Measurements from ENCODE around the gene KIF17.
A peak's percentile ranks its signal among the peaks of the same experiment; 100 is the strongest.

Gene KIF17

DNA sequence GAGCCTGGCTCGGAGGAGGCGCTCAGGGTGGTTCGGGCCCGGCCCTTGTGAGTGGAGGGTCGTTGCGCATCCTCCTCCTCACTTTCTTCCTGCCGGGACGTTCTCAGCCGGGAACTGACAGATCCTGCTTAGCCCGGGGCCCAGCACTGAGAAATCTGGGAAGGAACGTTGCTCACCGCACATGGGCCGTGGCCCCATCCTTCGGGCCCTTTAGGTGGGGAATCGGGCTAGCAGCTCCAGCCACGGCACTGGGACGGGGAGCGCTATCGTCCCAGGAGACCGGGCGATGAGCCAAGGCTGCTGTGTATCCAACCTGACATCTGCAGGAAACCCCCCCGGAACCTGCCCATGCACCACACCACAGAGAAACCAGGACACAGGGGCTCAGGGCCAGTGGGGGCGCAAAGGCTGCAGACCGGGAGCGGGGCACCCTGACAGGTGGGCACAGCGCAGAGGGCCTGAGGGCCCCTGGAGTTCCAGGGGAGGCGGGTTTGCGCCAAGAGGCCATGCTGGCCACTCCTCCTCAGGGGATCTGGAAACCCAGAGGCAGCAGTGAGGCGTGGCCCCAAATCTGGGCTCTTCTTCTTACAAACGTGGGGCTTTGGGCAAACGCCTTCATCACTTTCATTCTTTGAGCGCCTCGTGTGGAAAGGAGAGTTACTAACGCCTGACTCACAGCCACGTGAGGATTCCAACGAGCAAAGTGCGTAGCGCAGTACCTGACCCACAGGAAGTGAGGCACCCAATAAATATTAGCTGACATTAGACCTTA is 15.0 kb upstream of the KIF17 start, which contains the start of gene SH2D5:
Gene SH2D5, minus strand, starts transcription at position 116 of the 772 bp plus-strand sequence. CDS start 4,659 bp downstream, outside the sequence.
- Histone ChIP-seq H3K9ac (ENCODE audit: low read depth, low read length) (peak within 1 kb of the TSS; percentile 86), H3K4me3 (ENCODE audit: low read length) (peak within 1 kb of the TSS; percentile 75), H3K36me3 (ENCODE audit: insufficient read depth, low read length) (peaks cover 10% of the 10 kb centered on the region), H3K27me3 (ENCODE audit: control insufficient read depth, insufficient read depth, low read length) (peaks cover 21% of the 10 kb centered on the region), H3K9me3 (replicated peaks; ENCODE audit: low read length) (no peaks in the 10 kb centered on the region), H3K4me2 (ENCODE audit: low read length) (peak within 1 kb of the TSS; percentile 98), H3K4me1 (ENCODE audit: control insufficient read depth, insufficient read depth, low read length) (peaks cover 16% of the 10 kb centered on the region)

DNA sequence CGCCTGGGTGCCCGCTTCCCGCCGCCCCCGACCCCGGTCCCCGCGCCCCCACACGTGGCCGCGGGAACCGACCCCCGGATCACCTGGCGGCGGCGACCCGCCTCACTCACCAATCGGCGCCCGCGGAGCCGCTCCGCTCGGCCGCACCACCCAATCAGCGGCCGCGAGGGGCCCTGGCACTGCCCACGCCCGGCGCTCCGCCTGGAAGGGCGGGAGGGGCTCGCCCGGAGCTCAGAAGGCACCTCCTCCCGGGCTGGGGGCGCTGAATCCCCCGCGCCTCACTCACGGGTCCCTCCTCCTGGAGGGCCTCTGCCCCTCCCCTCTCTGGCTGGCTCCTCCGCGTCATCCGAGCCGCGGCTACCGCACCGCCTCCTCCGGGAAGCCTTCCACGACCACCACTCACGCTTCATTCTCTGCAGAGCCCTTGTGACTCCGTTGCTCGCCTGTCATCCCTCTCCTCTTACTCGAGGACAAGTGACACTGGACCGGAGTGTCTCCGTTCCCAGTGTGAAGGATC is 14.3 kb upstream of the KIF17 start:
- H3K36me3 ChIP-seq (ENCODE audit: insufficient read depth, low read length) = peaks cover 4% of the 10 kb centered on the region
- H3K27me3 ChIP-seq (ENCODE audit: control insufficient read depth, insufficient read depth, low read length) = peaks cover 21% of the 10 kb centered on the region
- H3K4me1 ChIP-seq (ENCODE audit: control insufficient read depth, insufficient read depth, low read length) = peaks cover 16% of the 10 kb centered on the region
- no peaks in the 10 kb centered on the region for H3K9me3 ChIP-seq (replicated peaks; ENCODE audit: low read length)
- H3K4me3 ChIP-seq (ENCODE audit: low read length) = peak overlapping the region; percentile 75
- H3K4me2 ChIP-seq (ENCODE audit: low read length) = peak overlapping the region; percentile 98
- peak overlapping the region; percentile 86 for H3K9ac ChIP-seq (ENCODE audit: low read depth, low read length)

DNA sequence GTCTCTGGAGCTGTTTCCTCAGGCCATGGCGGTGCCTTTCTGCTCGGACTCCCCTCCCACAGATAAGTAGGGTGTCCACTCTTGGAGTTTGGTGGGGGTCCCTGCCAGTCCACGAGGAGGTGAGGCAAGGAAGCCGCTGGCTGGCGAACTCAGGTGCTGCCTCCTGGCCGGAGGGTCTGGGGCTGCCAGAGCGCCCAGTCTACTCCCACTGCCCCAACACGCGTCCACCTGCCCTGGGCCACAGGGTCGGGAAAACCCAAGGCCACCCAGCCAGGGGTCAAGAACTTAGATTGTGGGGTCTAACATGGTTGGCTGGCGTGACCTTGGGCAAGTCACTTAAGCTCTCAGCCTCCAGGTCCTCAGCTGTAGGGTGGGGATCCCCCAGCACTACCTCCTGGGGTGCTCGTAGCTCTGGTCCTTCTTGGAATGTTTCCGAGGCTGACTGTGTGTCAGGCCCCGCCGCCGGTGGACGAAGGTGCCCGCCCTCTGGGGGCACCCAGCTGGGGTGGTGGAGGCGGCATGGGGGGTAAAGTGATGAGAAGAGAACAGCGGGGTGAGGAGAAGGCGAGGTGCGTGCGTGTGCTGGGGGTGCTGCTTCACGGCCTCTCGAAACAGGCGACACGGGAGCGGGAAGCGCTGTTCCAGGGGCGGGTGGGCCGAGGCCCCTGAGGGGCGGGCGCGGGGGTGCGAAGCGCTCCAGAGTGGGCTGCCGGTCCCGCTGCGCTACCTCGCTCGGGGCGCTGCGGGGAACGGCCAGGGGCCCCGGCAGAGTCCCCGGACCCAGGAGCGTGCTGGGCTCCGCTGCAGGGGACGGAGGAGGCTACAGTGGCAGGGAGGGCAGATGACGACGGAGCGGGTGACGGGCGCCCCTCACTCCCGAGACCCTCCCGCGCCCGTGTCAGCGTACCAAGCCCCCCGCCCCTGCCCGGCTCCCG is 13.5 kb upstream of the KIF17 start:
- Histone ChIP-seq H3K27me3 (ENCODE audit: control insufficient read depth, insufficient read depth, low read length) (peaks cover 21% of the 10 kb centered on the region), H3K4me1 (ENCODE audit: control insufficient read depth, insufficient read depth, low read length) (peaks cover 16% of the 10 kb centered on the region), H3K9me3 (replicated peaks; ENCODE audit: low read length) (no peaks in the 10 kb centered on the region), H3K9ac (ENCODE audit: low read depth, low read length) (peak overlapping the region; percentile 86), H3K36me3 (ENCODE audit: insufficient read depth, low read length) (no peaks in the 10 kb centered on the region), H3K4me2 (ENCODE audit: low read length) (peak overlapping the region; percentile 98), H3K4me3 (ENCODE audit: low read length) (peak overlapping the region; percentile 75)

DNA sequence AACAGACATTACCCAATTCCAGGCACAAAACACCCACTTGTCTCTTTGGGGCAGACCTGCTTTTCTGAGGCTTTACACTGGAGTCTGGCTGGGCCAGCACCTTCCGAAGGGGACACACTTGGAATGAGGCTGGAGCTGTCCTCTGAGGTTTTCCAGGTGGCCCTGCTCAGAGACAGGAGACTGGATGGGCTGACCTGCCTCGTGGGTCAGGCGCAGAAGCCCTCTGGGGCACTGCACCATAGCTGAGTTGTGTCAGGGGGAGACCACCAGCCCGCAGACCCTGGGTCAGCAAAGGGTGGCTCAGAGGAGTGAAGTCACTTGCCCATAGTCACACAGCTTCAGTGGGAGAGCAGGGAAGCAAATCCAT is 12.9 kb upstream of the KIF17 start:
- H3K9ac ChIP-seq (ENCODE audit: low read depth, low read length) = no peak overlapping the region

DNA sequence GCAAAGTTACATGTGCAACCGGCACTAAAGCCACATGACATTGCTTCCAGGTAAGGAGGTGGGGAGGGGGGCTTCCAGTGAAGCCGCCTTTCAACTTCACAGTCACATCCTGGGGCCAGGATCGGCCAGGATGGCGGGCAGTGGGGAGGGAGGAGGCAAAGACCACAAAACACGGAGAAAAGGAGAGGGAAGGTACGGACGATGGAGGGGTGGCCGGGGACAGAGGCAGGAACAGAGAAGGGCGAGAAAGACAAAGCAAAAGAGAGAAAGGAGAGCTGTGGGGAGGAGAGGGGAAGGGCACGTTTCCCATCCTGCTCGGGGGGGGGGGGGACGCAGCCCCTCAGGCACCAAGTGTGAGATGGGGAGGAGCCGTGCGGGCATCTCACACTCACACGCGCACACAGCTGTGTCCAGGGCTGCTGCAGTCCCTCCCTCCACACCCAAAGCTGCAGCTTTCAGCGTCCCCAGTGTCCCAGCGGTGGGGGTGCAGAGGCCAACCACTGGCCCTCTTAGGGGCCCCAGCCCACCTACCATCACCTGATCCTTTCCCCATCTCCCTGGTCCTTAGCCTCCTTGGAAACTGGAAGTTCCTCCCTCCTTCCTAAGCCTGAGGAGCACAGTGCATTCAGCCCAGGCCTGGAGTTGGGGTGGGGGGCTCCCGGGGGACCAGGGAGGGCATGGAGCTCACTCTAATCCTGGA is 12.3 kb upstream of the KIF17 start:
- H3K4me2 ChIP-seq (ENCODE audit: low read length) = no peak overlapping the region
- peaks cover 20% of the 10 kb centered on the region for H3K4me1 ChIP-seq (ENCODE audit: control insufficient read depth, insufficient read depth, low read length)
- H3K36me3 ChIP-seq (ENCODE audit: insufficient read depth, low read length) = no peaks in the 10 kb centered on the region
- H3K27me3 ChIP-seq (ENCODE audit: control insufficient read depth, insufficient read depth, low read length) = peaks cover 21% of the 10 kb centered on the region
- no peak overlapping the region for H3K4me3 ChIP-seq (ENCODE audit: low read length)
- H3K9me3 ChIP-seq (replicated peaks; ENCODE audit: low read length) = no peaks in the 10 kb centered on the region
- no peak overlapping the region for H3K9ac ChIP-seq (ENCODE audit: low read depth, low read length)

More for the DNA sequence above, 12.9 kb upstream of the KIF17 start:
- no peaks in the 10 kb centered on the region for H3K9me3 ChIP-seq (replicated peaks; ENCODE audit: low read length)
- peaks cover 21% of the 10 kb centered on the region for H3K27me3 ChIP-seq (ENCODE audit: control insufficient read depth, insufficient read depth, low read length)
- no peak overlapping the region for H3K4me2 ChIP-seq (ENCODE audit: low read length)
- no peak overlapping the region for H3K4me3 ChIP-seq (ENCODE audit: low read length)
- no peaks in the 10 kb centered on the region for H3K36me3 ChIP-seq (ENCODE audit: insufficient read depth, low read length)
- peaks cover 16% of the 10 kb centered on the region for H3K4me1 ChIP-seq (ENCODE audit: control insufficient read depth, insufficient read depth, low read length)

DNA sequence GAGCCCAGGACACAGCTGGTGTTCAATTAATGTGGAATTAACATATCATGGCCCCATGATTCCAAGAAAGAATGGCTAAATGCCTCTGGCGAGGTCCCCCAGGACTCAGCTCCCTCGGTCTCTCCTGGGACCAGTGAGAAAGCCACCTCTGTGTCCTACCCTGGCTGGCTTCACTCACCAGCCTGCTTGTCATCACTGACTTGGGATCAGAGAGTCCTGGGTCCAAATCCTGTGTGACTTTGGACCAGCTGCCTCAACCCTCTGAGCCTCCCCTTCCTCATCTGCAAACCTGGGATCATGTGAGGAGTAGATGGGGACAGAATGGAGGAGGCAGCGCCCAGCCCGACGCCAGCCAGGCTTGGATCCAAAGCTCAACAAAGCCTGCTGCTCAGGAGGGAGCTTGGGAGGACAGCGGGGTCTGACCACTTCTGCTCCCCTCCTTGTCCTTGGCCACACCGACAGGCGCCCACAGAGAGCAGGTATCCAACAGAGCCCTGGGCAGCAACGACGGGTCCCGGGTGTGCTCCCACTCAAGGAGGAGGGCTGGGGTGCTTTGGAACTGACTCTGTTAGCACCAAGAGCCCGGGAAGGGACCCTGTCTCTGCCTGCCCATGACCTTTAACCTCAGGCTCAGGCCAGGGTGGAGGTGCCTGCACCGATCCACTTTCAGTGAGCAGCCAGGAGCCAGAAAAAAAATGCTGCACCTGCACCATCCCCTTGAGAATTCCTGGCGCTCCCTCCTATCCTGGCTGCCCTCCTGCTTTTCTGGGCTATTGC is 11.5 kb upstream of the KIF17 start:
- Histone ChIP-seq H3K4me2 (ENCODE audit: low read length) (no peak overlapping the region), H3K9ac (ENCODE audit: low read depth, low read length) (no peak overlapping the region), H3K36me3 (ENCODE audit: insufficient read depth, low read length) (no peaks in the 10 kb centered on the region), H3K4me3 (ENCODE audit: low read length) (no peak overlapping the region), H3K4me1 (ENCODE audit: control insufficient read depth, insufficient read depth, low read length) (peaks cover 20% of the 10 kb centered on the region), H3K9me3 (replicated peaks; ENCODE audit: low read length) (no peaks in the 10 kb centered on the region), H3K27me3 (ENCODE audit: control insufficient read depth, insufficient read depth, low read length) (peaks cover 21% of the 10 kb centered on the region)

DNA sequence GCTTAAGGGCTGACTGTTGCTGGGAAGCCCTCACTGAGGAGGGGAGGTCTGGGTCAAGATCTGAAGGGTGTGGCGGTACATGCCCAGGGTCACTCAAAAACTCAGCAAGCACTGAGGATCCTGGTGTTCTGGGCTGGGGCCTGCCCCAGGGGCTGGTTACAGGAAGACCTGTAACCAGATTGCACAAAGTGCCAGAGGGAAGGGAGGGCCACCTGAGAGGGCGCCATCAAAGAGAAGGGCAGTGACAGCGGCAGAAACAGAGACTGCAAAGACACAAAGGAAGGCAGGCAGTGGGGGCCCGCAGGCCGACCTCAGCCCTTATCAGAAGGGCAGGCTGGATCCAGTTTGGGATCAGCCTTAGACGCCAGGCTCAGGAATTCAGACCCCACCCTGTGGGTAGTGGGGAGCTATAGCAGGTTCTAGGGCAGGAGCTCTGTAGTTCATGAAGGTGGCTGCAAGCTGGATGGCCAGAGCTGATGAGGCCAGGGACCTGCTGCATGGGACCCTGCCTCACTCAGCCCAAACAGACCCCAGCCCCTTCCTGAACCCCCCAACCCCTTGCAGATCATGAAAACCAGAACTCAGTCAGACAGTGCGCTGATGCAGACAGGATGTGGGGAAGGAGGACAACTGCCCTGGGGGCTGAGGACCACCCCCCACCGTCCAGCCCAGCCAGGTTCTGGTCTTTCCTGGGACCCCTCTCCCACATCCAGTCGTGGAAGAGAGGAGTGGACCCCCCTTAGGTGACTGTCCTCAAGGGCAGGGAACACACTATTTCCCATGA is 10.8 kb upstream of the KIF17 start:
- H3K4me3 ChIP-seq (ENCODE audit: low read length) = no peak overlapping the region
- peaks cover 21% of the 10 kb centered on the region for H3K27me3 ChIP-seq (ENCODE audit: control insufficient read depth, insufficient read depth, low read length)
- no peaks in the 10 kb centered on the region for H3K36me3 ChIP-seq (ENCODE audit: insufficient read depth, low read length)
- no peak overlapping the region for H3K4me2 ChIP-seq (ENCODE audit: low read length)
- H3K9me3 ChIP-seq (replicated peaks; ENCODE audit: low read length) = no peaks in the 10 kb centered on the region
- H3K9ac ChIP-seq (ENCODE audit: low read depth, low read length) = no peak overlapping the region
- peaks cover 18% of the 10 kb centered on the region for H3K4me1 ChIP-seq (ENCODE audit: control insufficient read depth, insufficient read depth, low read length)

DNA sequence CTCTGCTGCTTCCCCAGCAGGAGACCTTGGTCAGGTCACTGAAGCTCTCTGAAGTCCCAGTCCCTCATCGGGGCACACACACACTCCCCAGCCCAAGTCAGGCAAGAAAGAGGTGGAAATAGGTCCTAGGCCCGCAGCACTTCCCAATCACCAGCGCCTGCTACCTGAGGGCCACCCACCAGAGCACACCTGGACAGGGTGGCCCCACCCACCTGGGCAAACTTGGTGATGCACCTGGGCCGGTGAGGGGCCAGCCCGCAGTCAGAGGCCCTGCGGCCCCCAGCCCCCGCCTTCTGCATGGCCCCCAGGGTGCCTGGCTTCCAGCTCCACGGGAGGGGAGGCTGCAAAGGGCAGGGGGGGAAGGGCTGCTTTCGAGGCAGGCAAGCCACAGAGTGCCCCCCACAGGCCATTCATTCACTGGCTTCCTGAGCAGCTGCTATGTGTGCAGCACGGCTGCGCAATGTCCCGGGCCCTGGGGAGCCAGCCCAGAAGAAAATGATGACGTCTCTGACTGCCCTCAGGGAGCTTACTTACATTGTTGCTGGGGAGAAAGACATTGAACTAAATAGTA is 10.0 kb upstream of the KIF17 start:
- H3K4me3 ChIP-seq (ENCODE audit: low read length) = no peak overlapping the region
- peaks cover 21% of the 10 kb centered on the region for H3K27me3 ChIP-seq (ENCODE audit: control insufficient read depth, insufficient read depth, low read length)
- no peak overlapping the region for H3K4me2 ChIP-seq (ENCODE audit: low read length)
- H3K36me3 ChIP-seq (ENCODE audit: insufficient read depth, low read length) = no peaks in the 10 kb centered on the region
- H3K4me1 ChIP-seq (ENCODE audit: control insufficient read depth, insufficient read depth, low read length) = peaks cover 12% of the 10 kb centered on the region
- H3K9ac ChIP-seq (ENCODE audit: low read depth, low read length) = no peak overlapping the region
- no peaks in the 10 kb centered on the region for H3K9me3 ChIP-seq (replicated peaks; ENCODE audit: low read length)

DNA sequence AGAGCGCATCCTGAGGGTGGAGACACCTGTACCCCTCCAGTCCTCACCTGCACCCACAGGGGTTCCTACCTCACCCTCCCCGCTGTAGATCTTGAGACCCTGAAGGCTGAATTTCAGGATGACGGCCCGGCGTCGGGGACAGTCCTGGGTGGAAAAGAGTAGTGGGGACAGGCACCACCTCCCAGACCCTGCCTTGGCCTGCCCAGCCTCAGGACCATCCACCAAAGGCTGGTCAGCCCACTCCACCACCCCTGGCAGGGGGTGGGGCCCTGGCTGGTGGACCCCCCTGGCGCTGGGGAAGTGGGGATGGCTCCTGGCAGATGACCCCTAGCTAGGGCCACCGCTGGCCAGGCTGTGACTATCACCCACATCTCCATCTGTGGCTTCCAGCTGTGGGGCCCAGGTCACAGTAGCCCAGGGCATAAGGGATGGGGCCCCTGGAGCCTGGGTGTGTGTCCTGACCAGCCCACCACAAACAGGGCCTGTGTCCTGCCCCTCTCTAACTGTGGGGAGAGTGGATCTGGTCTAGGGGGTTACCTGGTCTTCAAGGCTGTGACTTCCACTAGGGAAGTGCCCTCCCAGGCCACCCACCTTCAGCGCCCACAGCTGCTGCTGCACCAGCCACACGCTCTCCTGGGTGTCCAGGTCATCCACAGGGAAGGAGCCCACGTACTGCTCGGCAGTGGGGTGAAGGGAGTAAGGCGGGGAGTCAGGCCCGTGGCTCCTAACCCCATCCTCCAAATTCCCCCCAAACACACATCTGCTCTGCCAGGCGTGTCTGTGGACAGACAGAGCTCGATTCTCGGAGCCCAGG is 9.3 kb upstream of the KIF17 start:
- Histone ChIP-seq H3K9ac (ENCODE audit: low read depth, low read length) (no peak overlapping the region), H3K4me1 (ENCODE audit: control insufficient read depth, insufficient read depth, low read length) (peaks cover 5% of the 10 kb centered on the region), H3K27me3 (ENCODE audit: control insufficient read depth, insufficient read depth, low read length) (peaks cover 21% of the 10 kb centered on the region)

More for the DNA sequence above, 9.3 kb upstream of the KIF17 start:
- Histone ChIP-seq H3K4me3 (ENCODE audit: low read length) (no peak overlapping the region), H3K36me3 (ENCODE audit: insufficient read depth, low read length) (no peaks in the 10 kb centered on the region), H3K9me3 (replicated peaks; ENCODE audit: low read length) (no peaks in the 10 kb centered on the region), H3K4me2 (ENCODE audit: low read length) (no peak overlapping the region)

Measured in skeletal muscle satellite cell (primary cell).